SKM-1 (cell line): ENCODE results near the gene PRKACB.

Experiments
- DNase-seq: peaks from one replicate; lab custom pipeline; 2025; ENCODE audit not compliant: unreplicated experiment; lab: John Stamatoyannopoulos, UW

PRKACB gene

GRCh38 chr1:84155517-84155916 lies 11.4 kb downstream of the PRKACB start:
- no peak for DNase-seq

GRCh38 chr1:84156210-84156621 lies 12.1 kb downstream of the PRKACB start:
- DNase-seq = no peak

GRCh38 chr1:84159533-84160240 lies 15.6 kb downstream of the PRKACB start:
- DNase-seq = no peak

- DNase-seq = no peak
Measured at GRCh38 chr1:84162295-84162694, 18.2 kb downstream of the PRKACB start.

GRCh38 chr1:84163123-84163931 lies 19.3 kb downstream of the PRKACB start:
- no peak for DNase-seq

- DNase-seq = no peak
Measured at GRCh38 chr1:84164161-84164560, 20.1 kb downstream of the PRKACB start.

- no peak for DNase-seq
Measured at GRCh38 chr1:84164567-84165021, 20.5 kb downstream of the PRKACB start.

GRCh38 chr1:84165601-84166000 lies 21.5 kb downstream of the PRKACB start:
- no peak for DNase-seq

- DNase-seq = no peak
Measured at GRCh38 chr1:84166797-84167196, 22.7 kb downstream of the PRKACB start.

- no peak for DNase-seq
Measured at GRCh38 chr1:84168783-84169182, 24.7 kb downstream of the PRKACB start.

- DNase-seq = no peak
Measured at GRCh38 chr1:84170171-84170570, 26.1 kb downstream of the PRKACB start.

GRCh38 chr1:84171481-84171880 lies 27.4 kb downstream of the PRKACB start:
- no peak for DNase-seq

GRCh38 chr1:84174051-84174556 lies 30.0 kb downstream of the PRKACB start:
- DNase-seq = no peak

GRCh38 chr1:84181350-84182005 lies 37.4 kb downstream of the PRKACB start:
- DNase-seq = no peak

GRCh38 chr1:84190455-84190854 lies 46.4 kb downstream of the PRKACB start:
- no peak for DNase-seq

- DNase-seq = no peak
Measured at GRCh38 chr1:84192681-84193080, 48.6 kb downstream of the PRKACB start.

- no peak for DNase-seq
Measured at GRCh38 chr1:84198832-84199231, 54.8 kb downstream of the PRKACB start.

GRCh38 chr1:84199257-84199656 lies 55.2 kb downstream of the PRKACB start:
- DNase-seq = no peak

GRCh38 chr1:84202126-84202525 lies 58.1 kb downstream of the PRKACB start:
- no peak for DNase-seq

GRCh38 chr1:84206375-84206774 lies 62.3 kb downstream of the PRKACB start:
- no peak for DNase-seq

- DNase-seq = no peak
Measured at GRCh38 chr1:84208935-84209334, 64.9 kb downstream of the PRKACB start.
